Ishikawa (cell line): ENCODE measurements around the gene EGFL7.

Experiments
- CEBPB ChIP-seq: IDR thresholded peaks from 2 replicates; pipeline ENCODE4 v1.6.1; 2012
- CREB1 ChIP-seq: IDR thresholded peaks from 2 replicates; pipeline ENCODE4 v1.6.1; 2012; ENCODE audit warnings: low read depth
- EGR1 ChIP-seq: IDR thresholded peaks from 2 replicates; pipeline ENCODE4 v1.6.1; 2012
- EP300 ChIP-seq: IDR thresholded peaks from 2 replicates; pipeline ENCODE4 v1.6.1; 2012; ENCODE audit warnings: borderline replicate concordance
- FOXM1 ChIP-seq: IDR thresholded peaks from 2 replicates; pipeline ENCODE4 v1.6.1; 2012; ENCODE audit warnings: low read depth, borderline replicate concordance
- MAX ChIP-seq: IDR thresholded peaks from 2 replicates; pipeline ENCODE4 v1.6.1; 2012
- NFIC ChIP-seq: IDR thresholded peaks from 2 replicates; pipeline ENCODE4 v1.6.1; 2012
- RAD21 ChIP-seq: IDR thresholded peaks from 2 replicates; pipeline ENCODE4 v1.6.1; 2012; ENCODE audit warnings: low read depth
- TAF1 ChIP-seq: IDR thresholded peaks from 2 replicates; pipeline ENCODE4 v1.6.1; 2012; ENCODE audit warnings: low read depth, mild to moderate bottlenecking
- TCF12 ChIP-seq: IDR thresholded peaks from 2 replicates; pipeline ENCODE4 v1.6.1; 2012; ENCODE audit warnings: low read depth
- TEAD4 ChIP-seq: IDR thresholded peaks from 2 replicates; pipeline ENCODE4 v1.6.1; 2012
- USF1 ChIP-seq: IDR thresholded peaks from 2 replicates; pipeline ENCODE4 v1.6.1; 2012
- YY1 ChIP-seq: IDR thresholded peaks from 2 replicates; pipeline ENCODE4 v1.6.1; 2012; ENCODE audit warnings: low read depth
- ZBTB7A ChIP-seq: IDR thresholded peaks from 2 replicates; pipeline ENCODE4 v1.6.1; 2012; ENCODE audit warnings: low read depth
- TF ChIP-seq, protein P1 (sequence below): IDR thresholded peaks from 2 replicates; pipeline ENCODE4 v1.6.1; 2012; ENCODE audit warnings: low read depth, mild to moderate bottlenecking

Gene EGFL7

GRCh38 chr9:136650021-136650420 is 12.7 kb upstream of the EGFL7 start:
- no peak for TF ChIP-seq NFIC

DNA sequence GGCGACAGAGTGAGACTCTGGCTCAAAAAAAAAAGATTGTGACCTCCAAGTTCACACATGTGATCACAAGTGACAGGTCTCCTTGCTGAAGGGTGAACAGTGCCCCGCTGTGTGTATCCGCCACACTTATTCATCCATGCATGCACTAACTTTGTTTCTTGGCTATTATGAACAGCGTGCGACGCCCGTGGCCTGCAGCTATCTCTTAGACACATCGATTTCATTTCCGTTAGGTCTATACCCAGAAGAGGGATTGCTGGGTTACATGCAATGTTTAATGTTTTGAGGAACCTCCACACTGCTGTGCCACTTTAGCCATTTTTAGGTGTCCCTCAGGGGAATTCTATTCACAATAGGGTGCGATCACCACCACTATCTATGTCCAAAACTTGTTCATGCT is 12.1 kb upstream of the EGFL7 start:
- TF ChIP-seq TCF12 (no peak), USF1 (no peak), TAF1 (no peak), NFIC (no peak)

DNA sequence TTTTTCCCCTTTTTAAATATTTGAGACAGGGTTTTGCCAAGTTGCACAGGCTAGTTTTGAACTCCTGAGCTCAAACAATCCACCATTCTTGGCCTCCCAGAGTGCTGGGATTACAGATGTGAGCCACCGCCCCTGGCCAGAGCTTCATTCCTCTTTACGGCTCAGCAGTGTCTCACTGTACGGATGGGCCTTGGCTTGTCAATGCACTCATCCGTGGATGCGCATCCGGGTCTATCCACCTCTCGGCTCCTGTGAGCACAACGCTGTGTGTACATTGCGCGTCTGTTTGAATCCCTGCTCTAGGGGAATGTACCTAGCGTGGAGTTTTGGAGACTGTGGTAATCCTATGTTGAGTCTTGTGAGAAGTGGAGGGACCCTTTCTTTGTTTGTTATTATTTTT is 10.9 kb upstream of the EGFL7 start:
- TF ChIP-seq NFIC (no peak), MAX (no peak), TAF1 (no peak)

GRCh38 chr9:136653323-136654079 is 9.2 kb upstream of the EGFL7 start:
- TF ChIP-seq, protein P1, sequence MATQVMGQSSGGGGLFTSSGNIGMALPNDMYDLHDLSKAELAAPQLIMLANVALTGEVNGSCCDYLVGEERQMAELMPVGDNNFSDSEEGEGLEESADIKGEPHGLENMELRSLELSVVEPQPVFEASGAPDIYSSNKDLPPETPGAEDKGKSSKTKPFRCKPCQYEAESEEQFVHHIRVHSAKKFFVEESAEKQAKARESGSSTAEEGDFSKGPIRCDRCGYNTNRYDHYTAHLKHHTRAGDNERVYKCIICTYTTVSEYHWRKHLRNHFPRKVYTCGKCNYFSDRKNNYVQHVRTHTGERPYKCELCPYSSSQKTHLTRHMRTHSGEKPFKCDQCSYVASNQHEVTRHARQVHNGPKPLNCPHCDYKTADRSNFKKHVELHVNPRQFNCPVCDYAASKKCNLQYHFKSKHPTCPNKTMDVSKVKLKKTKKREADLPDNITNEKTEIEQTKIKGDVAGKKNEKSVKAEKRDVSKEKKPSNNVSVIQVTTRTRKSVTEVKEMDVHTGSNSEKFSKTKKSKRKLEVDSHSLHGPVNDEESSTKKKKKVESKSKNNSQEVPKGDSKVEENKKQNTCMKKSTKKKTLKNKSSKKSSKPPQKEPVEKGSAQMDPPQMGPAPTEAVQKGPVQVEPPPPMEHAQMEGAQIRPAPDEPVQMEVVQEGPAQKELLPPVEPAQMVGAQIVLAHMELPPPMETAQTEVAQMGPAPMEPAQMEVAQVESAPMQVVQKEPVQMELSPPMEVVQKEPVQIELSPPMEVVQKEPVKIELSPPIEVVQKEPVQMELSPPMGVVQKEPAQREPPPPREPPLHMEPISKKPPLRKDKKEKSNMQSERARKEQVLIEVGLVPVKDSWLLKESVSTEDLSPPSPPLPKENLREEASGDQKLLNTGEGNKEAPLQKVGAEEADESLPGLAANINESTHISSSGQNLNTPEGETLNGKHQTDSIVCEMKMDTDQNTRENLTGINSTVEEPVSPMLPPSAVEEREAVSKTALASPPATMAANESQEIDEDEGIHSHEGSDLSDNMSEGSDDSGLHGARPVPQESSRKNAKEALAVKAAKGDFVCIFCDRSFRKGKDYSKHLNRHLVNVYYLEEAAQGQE, result no peak
- TF ChIP-seq MAX (no peak), CEBPB (no peak), YY1 (no peak), TEAD4 (no peak), NFIC (no peak), CREB1 (no peak), USF1 (no peak)

GRCh38 chr9:136654820-136655535 is 7.7 kb upstream of the EGFL7 start:
- TF ChIP-seq RAD21 (no peak), USF1 (no peak), NFIC (no peak), FOXM1 (no peak), TCF12 (no peak), CREB1 (no peak), TEAD4 (no peak), CEBPB (no peak), YY1 (no peak), ZBTB7A (no peak), EGR1 (no peak), EP300 (no peak), TAF1 (no peak), MAX (no peak)
- TF ChIP-seq, protein P1, result no peak

DNA sequence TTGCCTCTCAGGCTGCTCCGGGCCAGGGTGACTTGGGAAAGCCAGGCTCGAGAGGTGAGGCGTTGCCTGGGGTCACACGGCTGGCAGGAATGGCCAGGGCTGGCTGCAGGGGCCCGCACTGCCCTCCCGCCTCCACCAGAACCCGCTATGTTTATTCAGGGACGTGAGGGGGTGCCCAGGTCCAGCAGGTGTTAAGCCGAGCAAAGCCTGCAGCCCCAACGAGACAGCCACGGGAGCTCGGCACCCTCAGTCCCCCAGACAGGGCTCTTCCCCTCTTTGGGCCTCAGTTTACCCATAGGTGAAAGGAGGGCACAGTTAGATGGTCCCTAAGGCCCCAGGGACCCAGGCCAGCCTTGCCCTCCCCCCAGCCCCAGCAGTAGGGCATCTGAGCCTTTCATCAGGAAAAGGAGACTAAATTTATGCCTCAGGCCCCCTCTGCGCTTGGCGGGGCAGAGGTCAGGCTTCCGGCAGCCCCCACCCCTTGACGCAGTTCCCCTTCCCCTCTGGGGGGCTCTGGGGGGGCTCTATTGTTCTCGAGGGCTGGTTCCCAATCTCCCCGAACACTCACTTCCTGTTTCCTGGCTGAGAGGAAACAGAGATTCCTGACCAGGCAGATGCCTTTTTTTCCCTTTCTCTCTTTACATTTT is 7.1 kb upstream of the EGFL7 start:
- TF ChIP-seq USF1, result no peak
- TF ChIP-seq TAF1, result no peak
- no peak for TF ChIP-seq EGR1
- no peak for TF ChIP-seq MAX
- TF ChIP-seq EP300, result no peak
- TF ChIP-seq TEAD4, result no peak
